SU-DHL-6 (cell line): ENCODE results near the gene GSTA1.
"Not testable (repeated sequence)": the region's sequence is repeated elsewhere in the genome, so short reads cannot be mapped to it uniquely, and the experiment has no call there.

Source experiments
- H2AFZ ChIP-seq: fragments of 200-600 bp; sonication (generic); 2 replicates; pipeline ENCODE4 v1.6.1; 2014; ENCODE audit warnings: low read depth, mild to moderate bottlenecking, moderate library complexity, mixed read lengths, antibody characterized with exemption, low read length; ENCODE audit not compliant: severe bottlenecking
- H3F3A ChIP-seq: fragments of 200-600 bp; shearing (Covaris generic); 2 replicates; pipeline ENCODE4 v1.6.0; 2016; ENCODE audit warnings: antibody characterized with exemption, mild to moderate bottlenecking; ENCODE audit not compliant: insufficient read depth
- H3K27ac ChIP-seq: fragments of 200-600 bp; sonication (generic); 2 replicates; pipeline ENCODE4 v1.5.1; 2016; ENCODE audit warnings: low read depth, mild to moderate bottlenecking, low read length, moderate library complexity, mixed read lengths
- H3K27me3 ChIP-seq: fragments of 200-600 bp; sonication (generic), shearing (Covaris generic); 2 replicates; pipeline ENCODE4 v1.6.0; 2014; ENCODE audit warnings: mild to moderate bottlenecking, low read length
- H3K36me3 ChIP-seq: fragments of 200-600 bp; sonication (generic); 2 replicates; pipeline ENCODE4 v1.6.1; 2014; ENCODE audit warnings: mild to moderate bottlenecking, low read length, mixed read lengths
- H3K4me2 ChIP-seq: fragments of 300-600, 200-600 bp; shearing (Covaris generic), sonication (generic); 2 replicates; pipeline ENCODE4 v1.6.0; 2014; ENCODE audit warnings: low read length, low read depth, mild to moderate bottlenecking; ENCODE audit not compliant: poor library complexity, severe bottlenecking
- H3K4me3 ChIP-seq: fragments of 200-600 bp; sonication (generic); 2 replicates; pipeline ENCODE4 v1.5.1; 2014; ENCODE audit warnings: antibody characterized with exemption, low read length, mild to moderate bottlenecking, mixed read lengths; ENCODE audit not compliant: insufficient read depth, poor library complexity, severe bottlenecking
- H3K79me2 ChIP-seq: fragments of 200-600 bp; sonication (generic); 2 replicates; pipeline ENCODE4 v1.6.1; 2014; ENCODE audit warnings: mild to moderate bottlenecking, low read length, moderate library complexity; ENCODE audit not compliant: insufficient read depth
- H3K9ac ChIP-seq: fragments of 200-600 bp; sonication (generic); 2 replicates; pipeline ENCODE4 v1.7.0; 2014; ENCODE audit warnings: mild to moderate bottlenecking, low read length
- H3K9me2 ChIP-seq: fragments of 200-600 bp; sonication (generic); replicated peaks from 2 replicates; pipeline ENCODE4 v1.6.1; 2014; ENCODE audit warnings: low read length; ENCODE audit not compliant: insufficient read depth
- H3K9me3 ChIP-seq: fragments of 200-600 bp; sonication (generic); 2 replicates; pipeline ENCODE4 v1.6.1; 2014; ENCODE audit warnings: low read length, mixed read lengths; ENCODE audit not compliant: insufficient read depth
- H4K20me1 ChIP-seq: fragments of 200-600 bp; sonication (generic); 2 replicates; pipeline ENCODE4 v1.6.1; 2014; ENCODE audit warnings: low read depth, mild to moderate bottlenecking, antibody characterized with exemption, low read length, moderate library complexity, mixed read lengths
- CTCF ChIP-seq: fragments of 200-600 bp; sonication (generic); IDR thresholded peaks from one replicate; pipeline ENCODE4 v1.5.1; 2017; ENCODE audit warnings: antibody characterized with exemption, mild to moderate bottlenecking, low read length, moderate library complexity; ENCODE audit not compliant: insufficient read depth, poor library complexity, severe bottlenecking
- EZH2phosphoT487 ChIP-seq: fragments of 200-600 bp; sonication (generic), shearing (Covaris generic); conservative IDR thresholded peaks from 2 replicates; pipeline ENCODE4 v1.6.1; 2018; ENCODE audit warnings: mild to moderate bottlenecking, antibody characterized with exemption, low read length, moderate library complexity, mixed read lengths

GSTA1 gene

GRCh38 chr6:52786249-52786956 lies 17.2 kb downstream of the GSTA1 start:
- Histone ChIP-seq H4K20me1 (no peaks in the 10 kb centered on the region), H3K36me3 (no peaks in the 10 kb centered on the region), H3K4me2 (no peak overlapping the region), H3K9me2 (no peaks in the 10 kb centered on the region), H3K27ac (no peak overlapping the region), H3F3A (no peaks in the 10 kb centered on the region), H3K9ac (no peak overlapping the region), H2AFZ (no peak overlapping the region), H3K27me3 (no peaks in the 10 kb centered on the region), H3K4me3 (no peak overlapping the region), H3K9me3 (no peaks in the 10 kb centered on the region), H3K79me2 (no peaks in the 10 kb centered on the region)
- TF ChIP-seq CTCF (no peak), EZH2phosphoT487 (no peak)

- H4K20me1 ChIP-seq, H3K79me2 ChIP-seq, H3K9me3 ChIP-seq, H3K9ac ChIP-seq, H3F3A ChIP-seq, H3K36me3 ChIP-seq, H3K4me2 ChIP-seq, H2AFZ ChIP-seq, H3K9me2 ChIP-seq, H3K4me3 ChIP-seq, H3K27me3 ChIP-seq, H3K27ac ChIP-seq: not testable (repeated sequence)
Observed at GRCh38 chr6:52782696-52783274, 20.8 kb downstream of the GSTA1 start.

GRCh38 chr6:52782209-52782608 lies 21.4 kb downstream of the GSTA1 start:
- not testable (repeated sequence) for H4K20me1 ChIP-seq, H3K27ac ChIP-seq, H2AFZ ChIP-seq, H3F3A ChIP-seq, H3K9ac ChIP-seq, H3K27me3 ChIP-seq, H3K4me3 ChIP-seq, H3K9me2 ChIP-seq, H3K36me3 ChIP-seq, H3K4me2 ChIP-seq, H3K79me2 ChIP-seq, H3K9me3 ChIP-seq

GRCh38 chr6:52779237-52779636 lies 24.4 kb downstream of the GSTA1 start:
- Histone ChIP-seq H3K27me3 (no peaks in the 10 kb centered on the region), H3K4me3 (no peak overlapping the region), H3K27ac (no peak overlapping the region), H3K4me2 (no peak overlapping the region), H3F3A (no peaks in the 10 kb centered on the region), H3K9me3 (no peaks in the 10 kb centered on the region), H3K9me2 (no peaks in the 10 kb centered on the region), H4K20me1 (no peaks in the 10 kb centered on the region), H3K79me2 (no peaks in the 10 kb centered on the region), H2AFZ (no peak overlapping the region), H3K36me3 (no peaks in the 10 kb centered on the region), H3K9ac (no peak overlapping the region)
- no peak for TF ChIP-seq CTCF
- no peak for TF ChIP-seq EZH2phosphoT487

GRCh38 chr6:52776711-52777351 lies 26.8 kb downstream of the GSTA1 start:
- not testable (repeated sequence) for H2AFZ ChIP-seq, H3K9ac ChIP-seq, H3K9me3 ChIP-seq, H3K4me3 ChIP-seq, H3K4me2 ChIP-seq, H3K27ac ChIP-seq, H3K79me2 ChIP-seq, H4K20me1 ChIP-seq, H3K9me2 ChIP-seq, H3K36me3 ChIP-seq, H3K27me3 ChIP-seq, H3F3A ChIP-seq

- not testable (repeated sequence) for H3K27ac ChIP-seq, H3F3A ChIP-seq, H3K9ac ChIP-seq, H3K36me3 ChIP-seq, H4K20me1 ChIP-seq, H3K9me2 ChIP-seq, H3K4me2 ChIP-seq, H3K79me2 ChIP-seq, H3K4me3 ChIP-seq, H2AFZ ChIP-seq, H3K9me3 ChIP-seq, H3K27me3 ChIP-seq
Observed at GRCh38 chr6:52769399-52769798, 34.2 kb downstream of the GSTA1 start.
